OCI-LY3 (cell line): ENCODE results near the gene SCAF1.

Source experiments
- H2AFZ ChIP-seq: fragments of 200-600, 300-600 bp; shearing (Covaris generic); 2 replicates; pipeline ENCODE4 v1.6.0; 2014; ENCODE audit warnings: antibody characterized with exemption, low read depth, low read length
- H3K27ac ChIP-seq: fragments of 200-600, 300-600 bp; sonication (generic); 2 replicates; pipeline ENCODE4 v1.5.1; 2014; ENCODE audit warnings: mild to moderate bottlenecking, low read length, moderate library complexity, mixed read lengths
- H3K27me3 ChIP-seq: fragments of 200-600, 300-600 bp; sonication (generic); 2 replicates; pipeline ENCODE4 v1.6.1; 2014; ENCODE audit warnings: low read depth, low read length, mixed read lengths
- H3K36me3 ChIP-seq: fragments of 200-600, 300-600 bp; sonication (generic); replicated peaks from 2 replicates; pipeline ENCODE3; 2014; ENCODE audit warnings: low read depth, low read length, mixed read lengths
- H3K4me1 ChIP-seq: fragments of 300-600, 200-600 bp; sonication (generic); 2 replicates; pipeline ENCODE4 v1.6.1; 2014; ENCODE audit warnings: low read length, mixed read lengths
- H3K4me2 ChIP-seq: fragments of 200-600, 300-600 bp; sonication (generic); 2 replicates; pipeline ENCODE4 v1.6.1; 2014; ENCODE audit warnings: low read length, mixed read lengths
- H3K4me3 ChIP-seq: fragments of 300-600, 200-600 bp; sonication (generic); 2 replicates; pipeline ENCODE4 v1.5.1; 2014; ENCODE audit warnings: antibody characterized with exemption, mild to moderate bottlenecking, low read length, moderate library complexity
- H3K79me2 ChIP-seq: fragments of 300-600, 200-600 bp; shearing (Covaris generic); 2 replicates; pipeline ENCODE4 v1.6.1; 2014; ENCODE audit warnings: mild to moderate bottlenecking, low read length, mixed read lengths
- H3K9ac ChIP-seq: fragments of 300-600, 200-600 bp; shearing (Covaris generic); 2 replicates; pipeline ENCODE4 v1.6.0; 2014; ENCODE audit warnings: mild to moderate bottlenecking, low read length, moderate library complexity
- H3K9me3 ChIP-seq: fragments of 200-600, 300-600 bp; shearing (Covaris generic); 2 replicates; pipeline ENCODE4 v1.6.1; 2014; ENCODE audit warnings: low read length, mixed read lengths; ENCODE audit not compliant: insufficient read depth
- H4K20me1 ChIP-seq: fragments of 200-600, 300-600 bp; sonication (generic); 2 replicates; pipeline ENCODE4 v1.6.1; 2016; ENCODE audit warnings: low read length, mixed read lengths; ENCODE audit not compliant: insufficient read depth
- EZH2phosphoT487 ChIP-seq: fragments of 200-600 bp; shearing (Covaris generic); IDR thresholded peaks from 2 replicates; pipeline ENCODE4 v1.6.1; 2018; ENCODE audit warnings: antibody characterized with exemption, mixed run types, low read depth
- TF ChIP-seq, protein P1 (sequence below): fragments of 200-600, 300-600 bp; sonication (generic); IDR thresholded peaks from 2 replicates; pipeline ENCODE4 v1.5.1; 2014; ENCODE audit warnings: antibody characterized with exemption, low read length, low read depth

The SCAF1 gene

DNA sequence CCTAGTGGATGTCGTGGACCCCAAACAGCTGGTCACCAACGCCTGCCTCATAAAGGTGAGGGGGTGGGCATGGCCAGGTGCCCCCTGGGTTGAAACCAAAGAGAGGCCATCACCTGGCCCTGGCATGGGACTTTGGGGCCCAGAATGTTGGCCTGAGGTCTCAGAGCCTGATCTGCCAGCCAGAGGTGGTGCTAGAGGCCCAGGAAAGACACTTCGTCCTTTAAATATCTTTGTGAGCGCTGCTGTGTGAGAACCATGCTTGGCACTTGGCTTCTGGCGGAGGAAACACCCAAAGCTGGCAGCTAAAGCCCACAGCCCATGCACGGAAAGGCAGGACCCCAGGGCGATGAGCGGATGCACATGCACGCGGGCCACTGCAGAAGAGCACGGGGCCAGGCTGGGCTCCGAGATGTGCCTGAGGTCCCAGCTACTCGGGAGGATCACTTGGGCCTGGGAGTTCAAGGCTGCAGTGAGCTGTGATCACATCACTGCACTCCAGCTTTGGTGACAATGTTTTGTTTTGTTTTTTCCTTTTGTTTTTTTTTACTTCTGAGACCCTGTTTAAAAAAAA is 43.1 kb downstream of the SCAF1 start:
- Histone ChIP-seq H4K20me1 (peaks cover 84% of the 10 kb centered on the region), H3K79me2 (peaks cover 57% of the 10 kb centered on the region), H3K27ac (no peak overlapping the region), H3K4me1 (peaks cover 45% of the 10 kb centered on the region), H3K36me3 (peaks cover 83% of the 10 kb centered on the region), H3K9me3 (no peaks in the 10 kb centered on the region), H3K4me2 (no peak overlapping the region), H3K4me3 (no peak overlapping the region), H2AFZ (no peak overlapping the region), H3K27me3 (no peaks in the 10 kb centered on the region), H3K9ac (no peak overlapping the region)
- no peak for TF ChIP-seq EZH2phosphoT487
- TF ChIP-seq, protein P1, sequence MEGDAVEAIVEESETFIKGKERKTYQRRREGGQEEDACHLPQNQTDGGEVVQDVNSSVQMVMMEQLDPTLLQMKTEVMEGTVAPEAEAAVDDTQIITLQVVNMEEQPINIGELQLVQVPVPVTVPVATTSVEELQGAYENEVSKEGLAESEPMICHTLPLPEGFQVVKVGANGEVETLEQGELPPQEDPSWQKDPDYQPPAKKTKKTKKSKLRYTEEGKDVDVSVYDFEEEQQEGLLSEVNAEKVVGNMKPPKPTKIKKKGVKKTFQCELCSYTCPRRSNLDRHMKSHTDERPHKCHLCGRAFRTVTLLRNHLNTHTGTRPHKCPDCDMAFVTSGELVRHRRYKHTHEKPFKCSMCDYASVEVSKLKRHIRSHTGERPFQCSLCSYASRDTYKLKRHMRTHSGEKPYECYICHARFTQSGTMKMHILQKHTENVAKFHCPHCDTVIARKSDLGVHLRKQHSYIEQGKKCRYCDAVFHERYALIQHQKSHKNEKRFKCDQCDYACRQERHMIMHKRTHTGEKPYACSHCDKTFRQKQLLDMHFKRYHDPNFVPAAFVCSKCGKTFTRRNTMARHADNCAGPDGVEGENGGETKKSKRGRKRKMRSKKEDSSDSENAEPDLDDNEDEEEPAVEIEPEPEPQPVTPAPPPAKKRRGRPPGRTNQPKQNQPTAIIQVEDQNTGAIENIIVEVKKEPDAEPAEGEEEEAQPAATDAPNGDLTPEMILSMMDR: no peak

DNA sequence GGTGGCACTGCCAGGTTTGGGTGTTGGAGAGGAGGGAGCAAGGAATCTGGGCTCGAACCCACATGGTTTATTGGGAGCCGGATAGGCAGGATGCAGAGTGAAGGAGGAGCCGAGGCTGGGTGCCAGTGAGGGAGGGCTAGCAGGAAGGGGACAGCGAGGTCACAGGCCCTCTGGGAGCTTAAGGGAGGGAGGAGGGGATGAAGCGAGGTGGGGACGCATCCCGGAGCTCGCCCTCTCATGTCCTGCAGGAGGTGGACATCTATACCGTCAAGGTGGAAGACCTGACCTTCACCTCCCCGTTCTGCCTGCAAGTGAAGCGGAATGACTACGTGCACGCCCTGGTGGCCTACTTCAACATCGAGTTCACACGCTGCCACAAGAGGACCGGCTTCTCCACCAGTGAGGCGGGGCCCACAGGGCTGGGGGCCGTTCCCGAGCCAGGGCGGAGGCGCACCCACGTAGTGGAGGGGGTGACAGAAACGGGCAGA is 43.9 kb downstream of the SCAF1 start:
- Histone ChIP-seq H3K9ac (no peak overlapping the region), H3K4me3 (no peak overlapping the region), H3K27ac (no peak overlapping the region), H3K9me3 (no peaks in the 10 kb centered on the region), H2AFZ (no peak overlapping the region), H3K79me2 (peaks cover 48% of the 10 kb centered on the region), H3K4me2 (no peak overlapping the region), H3K4me1 (peaks cover 38% of the 10 kb centered on the region), H3K27me3 (no peaks in the 10 kb centered on the region), H3K36me3 (peaks cover 88% of the 10 kb centered on the region), H4K20me1 (peaks cover 80% of the 10 kb centered on the region)
- TF ChIP-seq, protein P1: no peak
- no peak for TF ChIP-seq EZH2phosphoT487

DNA sequence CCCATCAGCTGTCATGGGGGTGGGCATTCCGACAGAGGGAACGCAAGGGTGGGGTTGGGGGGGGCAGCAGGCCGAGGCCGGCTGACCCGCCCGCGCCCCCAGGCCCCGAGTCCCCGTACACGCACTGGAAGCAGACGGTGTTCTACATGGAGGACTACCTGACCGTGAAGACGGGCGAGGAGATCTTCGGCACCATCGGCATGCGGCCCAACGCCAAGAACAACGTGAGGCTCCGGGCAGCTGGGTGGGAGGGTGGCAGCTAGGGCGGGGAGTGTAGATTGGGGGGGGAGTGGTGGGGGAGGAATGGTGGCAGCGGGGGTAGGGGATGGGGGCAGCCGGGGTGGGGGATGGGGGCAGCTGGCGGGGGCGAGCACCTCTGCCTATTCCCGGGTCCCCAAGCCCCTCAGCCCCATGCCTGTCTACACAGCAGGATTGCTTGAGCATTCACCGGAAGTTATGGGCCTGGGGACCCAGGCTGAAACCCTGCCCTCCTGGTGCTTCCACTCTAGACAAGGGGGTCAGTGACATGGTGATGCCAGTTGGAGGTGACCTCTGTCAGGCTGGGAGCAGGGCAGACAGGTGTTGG is 44.6 kb downstream of the SCAF1 start:
- Histone ChIP-seq H2AFZ (no peak overlapping the region), H4K20me1 (peaks cover 75% of the 10 kb centered on the region), H3K27ac (no peak overlapping the region), H3K36me3 (peaks cover 85% of the 10 kb centered on the region), H3K9ac (no peak overlapping the region), H3K4me1 (peaks cover 32% of the 10 kb centered on the region), H3K79me2 (peaks cover 42% of the 10 kb centered on the region), H3K27me3 (no peaks in the 10 kb centered on the region), H3K9me3 (no peaks in the 10 kb centered on the region), H3K4me3 (no peak overlapping the region), H3K4me2 (no peak overlapping the region)
- TF ChIP-seq, protein P1: no peak
- TF ChIP-seq EZH2phosphoT487: no peak

DNA sequence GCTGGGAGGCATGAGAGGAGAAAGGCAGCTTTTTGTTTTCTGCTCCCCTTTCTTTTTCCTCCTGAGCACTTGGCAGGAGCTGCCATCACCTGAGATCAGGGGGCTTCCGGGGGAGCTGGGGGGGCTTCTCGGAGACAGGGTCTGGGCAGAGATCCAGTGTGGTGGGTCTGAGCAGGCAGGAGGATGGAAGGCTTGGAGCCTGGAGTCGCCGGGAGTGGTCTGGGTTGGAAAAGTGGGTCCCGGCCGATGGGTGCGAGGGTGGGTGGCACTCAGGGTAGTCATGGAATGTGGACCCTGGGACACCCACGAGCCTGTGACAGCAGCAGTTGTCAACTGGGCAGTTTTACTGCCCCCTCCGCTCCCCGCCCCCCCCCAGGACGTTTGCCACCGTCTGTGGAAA is 45.1 kb downstream of the SCAF1 start:
- peaks cover 69% of the 10 kb centered on the region for H4K20me1 ChIP-seq
- no peak overlapping the region for H3K9ac ChIP-seq
- H3K36me3 ChIP-seq: peaks cover 79% of the 10 kb centered on the region
- peaks cover 36% of the 10 kb centered on the region for H3K79me2 ChIP-seq
- TF ChIP-seq EZH2phosphoT487: no peak
- TF ChIP-seq, protein P1: no peak
- H3K4me1 ChIP-seq: peaks cover 27% of the 10 kb centered on the region
- H3K27ac ChIP-seq: no peak overlapping the region
- no peak overlapping the region for H3K4me2 ChIP-seq
- H3K27me3 ChIP-seq: no peaks in the 10 kb centered on the region
- H2AFZ ChIP-seq: no peak overlapping the region
- no peak overlapping the region for H3K4me3 ChIP-seq
- H3K9me3 ChIP-seq: no peaks in the 10 kb centered on the region
